ENCODE measurements around the gene ING2. TPM values are rescaled to one million over a fixed set of nuclear protein-coding genes. Genes with fewer than 3 reads are reported as not detected.

ING2 gene
- total and polyA plus RNA-seq, 2 of the 8 experiments (the other 6 are each of a cell fraction or from before 2014, with no cell fraction given): 5.1 to 16.1 TPM

DNA sequence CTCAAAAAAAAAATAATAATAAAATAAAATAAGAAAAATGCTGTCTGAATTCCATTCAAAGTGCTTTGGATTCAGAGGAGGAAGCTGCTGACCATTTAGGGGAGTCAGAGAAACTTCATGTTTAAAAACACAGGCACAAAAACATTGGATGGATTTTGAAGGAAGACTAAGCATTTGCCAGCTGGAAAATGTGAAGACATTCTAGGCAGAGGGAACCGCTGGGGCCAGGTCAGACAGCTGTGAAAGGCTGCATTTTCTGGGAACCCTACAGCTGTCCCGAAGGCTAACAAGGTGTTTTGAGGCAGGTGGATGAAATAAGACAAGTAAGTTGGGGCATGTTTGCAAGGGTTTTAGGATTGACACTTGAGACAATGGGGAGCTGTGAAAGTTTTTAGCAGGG lies 38.6 kb downstream of the ING2 start (continued):
- TF ChIP-seq, protein P1, sequence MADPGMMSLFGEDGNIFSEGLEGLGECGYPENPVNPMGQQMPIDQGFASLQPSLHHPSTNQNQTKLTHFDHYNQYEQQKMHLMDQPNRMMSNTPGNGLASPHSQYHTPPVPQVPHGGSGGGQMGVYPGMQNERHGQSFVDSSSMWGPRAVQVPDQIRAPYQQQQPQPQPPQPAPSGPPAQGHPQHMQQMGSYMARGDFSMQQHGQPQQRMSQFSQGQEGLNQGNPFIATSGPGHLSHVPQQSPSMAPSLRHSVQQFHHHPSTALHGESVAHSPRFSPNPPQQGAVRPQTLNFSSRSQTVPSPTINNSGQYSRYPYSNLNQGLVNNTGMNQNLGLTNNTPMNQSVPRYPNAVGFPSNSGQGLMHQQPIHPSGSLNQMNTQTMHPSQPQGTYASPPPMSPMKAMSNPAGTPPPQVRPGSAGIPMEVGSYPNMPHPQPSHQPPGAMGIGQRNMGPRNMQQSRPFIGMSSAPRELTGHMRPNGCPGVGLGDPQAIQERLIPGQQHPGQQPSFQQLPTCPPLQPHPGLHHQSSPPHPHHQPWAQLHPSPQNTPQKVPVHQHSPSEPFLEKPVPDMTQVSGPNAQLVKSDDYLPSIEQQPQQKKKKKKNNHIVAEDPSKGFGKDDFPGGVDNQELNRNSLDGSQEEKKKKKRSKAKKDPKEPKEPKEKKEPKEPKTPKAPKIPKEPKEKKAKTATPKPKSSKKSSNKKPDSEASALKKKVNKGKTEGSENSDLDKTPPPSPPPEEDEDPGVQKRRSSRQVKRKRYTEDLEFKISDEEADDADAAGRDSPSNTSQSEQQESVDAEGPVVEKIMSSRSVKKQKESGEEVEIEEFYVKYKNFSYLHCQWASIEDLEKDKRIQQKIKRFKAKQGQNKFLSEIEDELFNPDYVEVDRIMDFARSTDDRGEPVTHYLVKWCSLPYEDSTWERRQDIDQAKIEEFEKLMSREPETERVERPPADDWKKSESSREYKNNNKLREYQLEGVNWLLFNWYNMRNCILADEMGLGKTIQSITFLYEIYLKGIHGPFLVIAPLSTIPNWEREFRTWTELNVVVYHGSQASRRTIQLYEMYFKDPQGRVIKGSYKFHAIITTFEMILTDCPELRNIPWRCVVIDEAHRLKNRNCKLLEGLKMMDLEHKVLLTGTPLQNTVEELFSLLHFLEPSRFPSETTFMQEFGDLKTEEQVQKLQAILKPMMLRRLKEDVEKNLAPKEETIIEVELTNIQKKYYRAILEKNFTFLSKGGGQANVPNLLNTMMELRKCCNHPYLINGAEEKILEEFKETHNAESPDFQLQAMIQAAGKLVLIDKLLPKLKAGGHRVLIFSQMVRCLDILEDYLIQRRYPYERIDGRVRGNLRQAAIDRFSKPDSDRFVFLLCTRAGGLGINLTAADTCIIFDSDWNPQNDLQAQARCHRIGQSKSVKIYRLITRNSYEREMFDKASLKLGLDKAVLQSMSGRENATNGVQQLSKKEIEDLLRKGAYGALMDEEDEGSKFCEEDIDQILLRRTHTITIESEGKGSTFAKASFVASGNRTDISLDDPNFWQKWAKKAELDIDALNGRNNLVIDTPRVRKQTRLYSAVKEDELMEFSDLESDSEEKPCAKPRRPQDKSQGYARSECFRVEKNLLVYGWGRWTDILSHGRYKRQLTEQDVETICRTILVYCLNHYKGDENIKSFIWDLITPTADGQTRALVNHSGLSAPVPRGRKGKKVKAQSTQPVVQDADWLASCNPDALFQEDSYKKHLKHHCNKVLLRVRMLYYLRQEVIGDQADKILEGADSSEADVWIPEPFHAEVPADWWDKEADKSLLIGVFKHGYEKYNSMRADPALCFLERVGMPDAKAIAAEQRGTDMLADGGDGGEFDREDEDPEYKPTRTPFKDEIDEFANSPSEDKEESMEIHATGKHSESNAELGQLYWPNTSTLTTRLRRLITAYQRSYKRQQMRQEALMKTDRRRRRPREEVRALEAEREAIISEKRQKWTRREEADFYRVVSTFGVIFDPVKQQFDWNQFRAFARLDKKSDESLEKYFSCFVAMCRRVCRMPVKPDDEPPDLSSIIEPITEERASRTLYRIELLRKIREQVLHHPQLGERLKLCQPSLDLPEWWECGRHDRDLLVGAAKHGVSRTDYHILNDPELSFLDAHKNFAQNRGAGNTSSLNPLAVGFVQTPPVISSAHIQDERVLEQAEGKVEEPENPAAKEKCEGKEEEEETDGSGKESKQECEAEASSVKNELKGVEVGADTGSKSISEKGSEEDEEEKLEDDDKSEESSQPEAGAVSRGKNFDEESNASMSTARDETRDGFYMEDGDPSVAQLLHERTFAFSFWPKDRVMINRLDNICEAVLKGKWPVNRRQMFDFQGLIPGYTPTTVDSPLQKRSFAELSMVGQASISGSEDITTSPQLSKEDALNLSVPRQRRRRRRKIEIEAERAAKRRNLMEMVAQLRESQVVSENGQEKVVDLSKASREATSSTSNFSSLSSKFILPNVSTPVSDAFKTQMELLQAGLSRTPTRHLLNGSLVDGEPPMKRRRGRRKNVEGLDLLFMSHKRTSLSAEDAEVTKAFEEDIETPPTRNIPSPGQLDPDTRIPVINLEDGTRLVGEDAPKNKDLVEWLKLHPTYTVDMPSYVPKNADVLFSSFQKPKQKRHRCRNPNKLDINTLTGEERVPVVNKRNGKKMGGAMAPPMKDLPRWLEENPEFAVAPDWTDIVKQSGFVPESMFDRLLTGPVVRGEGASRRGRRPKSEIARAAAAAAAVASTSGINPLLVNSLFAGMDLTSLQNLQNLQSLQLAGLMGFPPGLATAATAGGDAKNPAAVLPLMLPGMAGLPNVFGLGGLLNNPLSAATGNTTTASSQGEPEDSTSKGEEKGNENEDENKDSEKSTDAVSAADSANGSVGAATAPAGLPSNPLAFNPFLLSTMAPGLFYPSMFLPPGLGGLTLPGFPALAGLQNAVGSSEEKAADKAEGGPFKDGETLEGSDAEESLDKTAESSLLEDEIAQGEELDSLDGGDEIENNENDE (IDR thresholded peaks at IDR 0.05; ENCODE audit: insufficient replicate concordance, low read length): no peak
- TF ChIP-seq MAX (IDR thresholded peaks at IDR 0.05) (no peak), POLR2A (IDR thresholded peaks at IDR 0.05; ENCODE audit: control extremely low read depth in 1 of 2, low read depth in 2 of 2, low read length in 2 of 2) (no peak), USF2 (IDR thresholded peaks at IDR 0.05; ENCODE audit: low read length) (no peak), KDM5A (IDR thresholded peaks at IDR 0.05; ENCODE audit: low read length) (no peak), YY1 (IDR thresholded peaks at IDR 0.05; ENCODE audit: low read depth, low read length) (no peak), GABPA (IDR thresholded peaks at IDR 0.05; ENCODE audit: borderline replicate concordance, insufficient read depth, low read length) (no peak), CTBP2 (IDR thresholded peaks at IDR 0.05; ENCODE audit: borderline replicate concordance, insufficient read depth, insufficient read length, low read length) (no peak), TAF7 (optimal IDR thresholded peaks at IDR 0.05; ENCODE audit: borderline replicate concordance, low read depth, low read length) (no peak), RNF2 (IDR thresholded peaks at IDR 0.05; ENCODE audit: borderline replicate concordance, low read depth, low read length, missing control alignments, poor library complexity, severe bottlenecking) (no peak)

Data from H1 (cell line).